Pancreas (tissue), 10 donors: Measurements from ENCODE around the gene PSMD12. TPM values are rescaled to one million over a fixed set of nuclear protein-coding genes. Genes with fewer than 3 reads are reported as not detected.
"Not testable (repeated sequence)": the region's sequence is repeated elsewhere in the genome, so short reads cannot be mapped to it uniquely, and the experiment has no call there.

Experiments used
- ATAC-seq, 4 donors: fragments of 200-7000 bp; cut with Tn5 transposase; one replicate each; pipeline versions ENCODE4 v1.8.0 to v1.9.1; 2020; ENCODE audit warnings: mild to moderate bottlenecking in 4 of 4, moderate library complexity in 4 of 4
- DNase-seq, 6 donors: peaks; one replicate each; pipeline ENCODE4 v3.0.0-alpha.2; 2020
- FAIRE-seq: peaks from 2 replicates; lab custom pipeline; 2012; peaks lifted over from hg19 to GRCh38; lab: Jason Lieb, UNC
- H3K27ac ChIP-seq, 4 donors: fragments of 200-600 bp; sonication (generic); 1 replicate in 3 of 4; 2 replicates in 1 of 4; pipeline versions ENCODE4 v1.5.0 to v1.8.0; 2020
- H3K27me3 ChIP-seq, 4 donors: fragments of 200-600 bp; one replicate each; pipeline ENCODE4 v1.8.0; 2021
- H3K36me3 ChIP-seq, 3 donors: fragments of 200-600 bp; sonication (generic) in 1 of 3; one replicate each; pipeline versions ENCODE4 v1.5.0 to v1.8.0; 2020 to 2021
- H3K4me1 ChIP-seq, 3 donors: fragments of 200-600 bp; one replicate each; pipeline ENCODE4 v1.8.0; 2021
- H3K4me3 ChIP-seq, 4 donors: fragments of 200-600 bp; sonication (generic) in 2 of 4; one replicate each; pipeline versions ENCODE4 v1.5.0 to v1.8.0; 2020 to 2021
- H3K9me3 ChIP-seq, 4 donors: fragments of 200-600 bp; one replicate each; pipeline ENCODE4 v1.8.0; 2021
- CTCF ChIP-seq, 4 donors: fragments of 200-600 bp; sonication (generic) in 3 of 4; IDR thresholded peaks; one replicate each; pipeline versions ENCODE4 v1.5.0 to v1.8.0; 2021; ENCODE audit warnings: antibody characterized with exemption in 4 of 4
- WGBS, 2 donors: extraction: QIAGEN DNeasy Blood & Tissue Kit; methylation state at CpG; one replicate each; pipeline ENCODE4 v1.1.7; 2013; 5-methylcytosine and 5-hydroxymethylcytosine counted together
- intact Hi-C, 3 donors: fragments of 100-400 bp; cut with DNase I; formaldehyde crosslinking; loops; one replicate each; pipeline versions ENCODE4 v1.11.1 to v1.14.2; 2022
- polyA plus RNA-seq, 2 donors: library from polyadenylated mRNA; stranded (reverse); fragments of 200-250 nt; gene quantifications; one replicate each; pipeline ENCODE4 v1.2.3, GENCODE V29; 2013
- total RNA-seq, 6 donors: library from RNA; stranded (reverse); fragmentation: NEBNext Ultra II Directional in 4 of 6; extraction: Animal tissue kit (Norgen Biotek cat#: 25700) in 4 of 6; gene quantifications; one replicate each; pipeline versions ENCODE4 v1.2.1 to v1.2.4, GENCODE V29; 2021 to 2023
- donor health status: healthy with polysubstance abuse.
- donor health status: DM: no; HTN: no; CAD: no; lungs with moderate emphysema.
- donor health status: DM: no; HTN: no; CAD: no.
- donor health status: control.
- donor health status: control.
- donor health status: Bipolar disorder and iron deficiency.
- donor health status: DM: yes; HTN: yes; CAD: no.
- donor health status: DM: no; HTN: no; CAD: no.
- donor health status: DM: no; HTN: no; CAD: no.
- donor health status: DM: yes; HTN: yes; CAD: no.

The PSMD12 gene
- total and polyA plus RNA-seq, 8 donors: 10.5 to 27.6 (median 21.1) TPM

DNA sequence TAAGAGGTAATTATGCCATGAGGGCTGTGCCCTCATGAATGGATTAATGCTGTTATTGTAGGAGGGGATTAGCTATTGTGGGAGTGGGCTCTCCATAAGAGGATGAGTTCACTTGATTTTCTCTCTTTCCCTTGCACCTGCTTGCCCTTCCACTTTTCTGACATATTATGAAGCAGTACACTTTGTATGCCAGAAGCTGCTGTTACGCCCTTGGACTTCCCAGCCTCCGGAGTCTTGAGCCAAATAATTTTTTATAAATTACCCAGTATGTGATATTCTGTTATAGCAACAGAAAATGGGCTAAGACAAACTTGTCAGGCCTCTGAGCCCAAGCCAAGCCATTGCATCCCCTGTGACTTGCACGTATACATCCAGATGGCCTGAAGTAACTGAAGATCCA lies 38.4 kb downstream of the PSMD12 start:
- no peak for TF ChIP-seq CTCF (IDR thresholded peaks at IDR 0.05)
- 92% methylated on average over 3 of the region's 3 CpGs for WGBS, 2 donors
- H3K4me3 ChIP-seq: no peak overlapping the region
- no peak for FAIRE-seq
- no peaks in the 10 kb centered on the region for H3K27me3 ChIP-seq
- intact Hi-C loops: no loop called here
- no peak for DNase-seq
- no peaks in the 10 kb centered on the region for H3K9me3 ChIP-seq
- no peak for ATAC-seq
- no peaks in the 10 kb centered on the region for H3K4me1 ChIP-seq
- H3K36me3 ChIP-seq: no peaks in the 10 kb centered on the region
- no peak overlapping the region for H3K27ac ChIP-seq

DNA sequence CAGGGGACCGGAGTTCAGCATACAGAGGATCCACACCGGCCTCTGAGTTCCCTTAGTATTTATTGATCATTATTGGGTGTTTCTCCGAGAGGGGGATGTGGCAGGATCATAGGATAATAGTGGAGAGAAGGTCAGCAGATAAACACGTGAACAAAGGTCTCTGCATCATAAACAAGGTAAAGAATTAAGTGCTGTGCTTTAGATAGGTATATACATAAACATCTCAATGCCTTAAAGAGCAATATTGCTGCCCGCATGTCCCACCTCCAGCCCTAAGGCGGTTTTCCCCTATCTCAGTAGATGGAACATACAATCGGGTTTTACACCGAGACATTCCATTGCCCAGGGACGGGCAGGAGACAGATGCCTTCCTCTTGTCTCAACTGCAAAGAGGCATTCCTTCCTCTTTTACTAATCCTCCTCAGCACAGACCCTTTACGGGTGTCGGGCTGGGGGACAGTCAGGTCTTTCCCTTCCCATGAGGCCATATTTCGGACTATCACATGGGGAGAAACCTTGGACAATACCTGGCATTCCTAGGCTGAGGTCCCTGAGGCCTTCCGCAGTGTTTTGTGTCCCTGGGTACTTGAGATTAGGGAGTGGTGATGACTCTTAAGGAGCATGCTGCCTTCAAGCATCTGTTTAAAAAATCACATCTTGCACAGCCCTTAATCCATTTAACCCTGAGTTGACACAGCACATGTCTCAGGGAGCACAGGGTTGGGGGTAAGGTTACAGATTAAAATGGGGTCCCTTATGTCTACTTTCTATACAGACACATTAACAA lies 39.2 kb downstream of the PSMD12 start:
- H3K36me3 ChIP-seq, H3K4me1 ChIP-seq, DNase-seq, intact Hi-C loops, FAIRE-seq, ATAC-seq, H3K27ac ChIP-seq, H3K9me3 ChIP-seq, H3K4me3 ChIP-seq, H3K27me3 ChIP-seq: not testable (repeated sequence)
- 82 to 83% methylated on average over 8 to 12 of the region's 13 CpGs for WGBS, 2 donors

GRCh38 chr17:67326440-67326839 lies 39.9 kb downstream of the PSMD12 start:
- 93 to 95% methylated on average over 3 of the region's 3 CpGs for WGBS, 2 donors

GRCh38 chr17:67324330-67324729 lies 42.0 kb downstream of the PSMD12 start:
- H3K27ac ChIP-seq: no peak overlapping the region
- H3K27me3 ChIP-seq: no peaks in the 10 kb centered on the region
- H3K4me1 ChIP-seq: no peaks in the 10 kb centered on the region
- H3K36me3 ChIP-seq: no peaks in the 10 kb centered on the region
- H3K9me3 ChIP-seq: no peaks in the 10 kb centered on the region
- DNase-seq (no peak), FAIRE-seq (no peak), ATAC-seq (no peak)
- no peak overlapping the region for H3K4me3 ChIP-seq
- WGBS, 2 donors: 90% methylated on average over 2 of the region's 2 CpGs
- no peak for TF ChIP-seq CTCF (IDR thresholded peaks at IDR 0.05)
- intact Hi-C loops: no loop called here

More at GRCh38 chr17:67326440-67326839, 39.9 kb downstream of the PSMD12 start:
- H3K36me3 ChIP-seq: no peaks in the 10 kb centered on the region
- H3K27me3 ChIP-seq: no peaks in the 10 kb centered on the region
- no peak overlapping the region for H3K4me3 ChIP-seq
- TF ChIP-seq CTCF (IDR thresholded peaks at IDR 0.05): no peak
- DNase-seq (no peak), FAIRE-seq (no peak), ATAC-seq (no peak)
- no peak overlapping the region for H3K27ac ChIP-seq
- no peaks in the 10 kb centered on the region for H3K9me3 ChIP-seq
- H3K4me1 ChIP-seq: no peaks in the 10 kb centered on the region
- intact Hi-C loops: no loop called here

DNA sequence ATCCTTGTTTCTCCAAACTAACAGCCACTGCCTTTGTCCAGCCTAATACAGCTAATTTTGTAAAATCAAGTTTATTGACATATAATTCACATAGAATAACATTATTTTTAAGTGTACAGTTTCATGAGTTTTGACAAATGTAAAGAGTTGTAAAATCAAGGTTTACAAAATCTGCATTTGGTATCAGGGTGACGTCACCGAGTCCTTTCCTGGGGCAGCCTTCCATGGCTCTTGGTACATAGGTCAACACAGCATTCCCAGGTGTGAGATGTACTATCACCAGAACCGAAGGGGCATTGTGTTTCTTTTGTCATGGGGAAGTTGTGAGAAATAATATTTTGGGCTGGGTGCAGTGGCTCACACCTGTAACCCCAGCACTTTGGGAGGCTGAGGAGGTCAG lies 42.9 kb downstream of the PSMD12 start:
- no peak overlapping the region for H3K4me3 ChIP-seq
- no peaks in the 10 kb centered on the region for H3K36me3 ChIP-seq
- no peaks in the 10 kb centered on the region for H3K9me3 ChIP-seq
- H3K27me3 ChIP-seq: no peaks in the 10 kb centered on the region
- TF ChIP-seq CTCF (IDR thresholded peaks at IDR 0.05): no peak
- ATAC-seq: no peak
- intact Hi-C loops: no loop called here
- WGBS, 2 donors: 73 to 83% methylated on average over 3 of the region's 3 CpGs
- no peak overlapping the region for H3K27ac ChIP-seq
- H3K4me1 ChIP-seq: no peaks in the 10 kb centered on the region
- no peak for DNase-seq
- FAIRE-seq: no peak
